Kidney epithelial cell (primary cell): ENCODE measurements around the gene RAP1GAP. TPM values are rescaled to one million over a fixed set of nuclear protein-coding genes. Genes with fewer than 3 reads are reported as not detected.

ENCODE experiments used
- DNase-seq: peaks from one replicate; pipeline ENCODE4 v3.0.0-alpha.2; 2010; ENCODE audit warnings: low read depth
- H3K27me3 ChIP-seq: 2 replicates; pipeline ENCODE4 v1.6.0; 2011; ENCODE audit warnings: low read length; ENCODE audit not compliant: control insufficient read depth, insufficient read depth
- H3K36me3 ChIP-seq: 2 replicates; pipeline ENCODE4 v1.5.1; 2011; ENCODE audit warnings: low read length; ENCODE audit not compliant: control insufficient read depth, insufficient read depth
- H3K4me3 ChIP-seq: 2 replicates; pipeline ENCODE4 v1.5.1; 2011; ENCODE audit warnings: low read depth, mild to moderate bottlenecking, control low read depth, low read length
- total RNA-seq: library from RNA; depleted of rRNA; stranded (reverse); fragments of >200 nt; gene quantifications from 2 replicates; pipeline ENCODE4 v1.2.3, GENCODE V29; 2015
- TF ChIP-seq, protein P1 (sequence below): IDR thresholded peaks from 2 replicates; pipeline ENCODE4 v1.5.1; 2011; ENCODE audit warnings: mild to moderate bottlenecking, moderate library complexity, low read length, control low read depth, inconsistent platforms; ENCODE audit not compliant: insufficient read depth, poor library complexity, severe bottlenecking

RAP1GAP gene
- total RNA-seq, 1 donor from 2014 or later: 7.1 TPM

DNA sequence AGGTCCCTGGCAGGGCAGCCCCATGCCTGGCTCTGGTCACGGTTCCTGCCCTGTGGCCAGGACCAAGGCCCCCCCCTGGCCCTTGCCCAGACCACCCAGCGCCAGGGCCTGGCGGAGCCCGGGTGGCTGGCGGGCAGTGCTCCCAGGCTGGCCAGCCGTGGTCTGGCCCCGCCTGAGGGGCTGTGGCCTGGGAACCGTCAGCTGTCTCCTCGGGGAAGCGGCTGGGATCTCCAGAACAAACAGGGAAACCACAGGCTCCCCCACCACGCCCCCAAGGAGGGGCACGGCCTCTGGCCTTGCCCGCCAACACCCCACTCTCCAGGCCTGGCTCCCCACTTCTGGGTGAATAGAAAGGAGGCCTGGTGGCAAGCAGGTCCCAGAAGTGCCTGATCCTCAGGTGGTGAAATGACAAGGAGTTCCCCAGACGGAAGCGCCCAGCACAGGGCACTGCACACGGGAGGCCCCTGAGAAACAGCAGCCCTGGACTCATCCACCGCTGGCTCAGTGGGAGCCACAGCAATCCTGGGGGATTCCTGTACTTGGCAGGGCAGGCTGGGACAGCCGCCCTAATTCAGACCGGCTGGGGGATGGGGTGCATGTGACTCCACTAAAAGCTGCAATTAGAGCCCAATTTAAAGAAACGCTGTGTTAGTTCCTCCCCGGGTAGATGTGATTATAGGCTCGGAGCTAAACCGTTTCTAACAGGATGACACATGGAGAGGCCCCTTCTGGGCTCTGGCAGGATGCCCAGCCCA is 78.9 kb downstream of the RAP1GAP start:
- H3K27me3 ChIP-seq: no peaks in the 10 kb centered on the region
- TF ChIP-seq, protein P1, sequence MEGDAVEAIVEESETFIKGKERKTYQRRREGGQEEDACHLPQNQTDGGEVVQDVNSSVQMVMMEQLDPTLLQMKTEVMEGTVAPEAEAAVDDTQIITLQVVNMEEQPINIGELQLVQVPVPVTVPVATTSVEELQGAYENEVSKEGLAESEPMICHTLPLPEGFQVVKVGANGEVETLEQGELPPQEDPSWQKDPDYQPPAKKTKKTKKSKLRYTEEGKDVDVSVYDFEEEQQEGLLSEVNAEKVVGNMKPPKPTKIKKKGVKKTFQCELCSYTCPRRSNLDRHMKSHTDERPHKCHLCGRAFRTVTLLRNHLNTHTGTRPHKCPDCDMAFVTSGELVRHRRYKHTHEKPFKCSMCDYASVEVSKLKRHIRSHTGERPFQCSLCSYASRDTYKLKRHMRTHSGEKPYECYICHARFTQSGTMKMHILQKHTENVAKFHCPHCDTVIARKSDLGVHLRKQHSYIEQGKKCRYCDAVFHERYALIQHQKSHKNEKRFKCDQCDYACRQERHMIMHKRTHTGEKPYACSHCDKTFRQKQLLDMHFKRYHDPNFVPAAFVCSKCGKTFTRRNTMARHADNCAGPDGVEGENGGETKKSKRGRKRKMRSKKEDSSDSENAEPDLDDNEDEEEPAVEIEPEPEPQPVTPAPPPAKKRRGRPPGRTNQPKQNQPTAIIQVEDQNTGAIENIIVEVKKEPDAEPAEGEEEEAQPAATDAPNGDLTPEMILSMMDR: no peak
- no peak for DNase-seq
- H3K4me3 ChIP-seq: no peak overlapping the region
- no peaks in the 10 kb centered on the region for H3K36me3 ChIP-seq

DNA sequence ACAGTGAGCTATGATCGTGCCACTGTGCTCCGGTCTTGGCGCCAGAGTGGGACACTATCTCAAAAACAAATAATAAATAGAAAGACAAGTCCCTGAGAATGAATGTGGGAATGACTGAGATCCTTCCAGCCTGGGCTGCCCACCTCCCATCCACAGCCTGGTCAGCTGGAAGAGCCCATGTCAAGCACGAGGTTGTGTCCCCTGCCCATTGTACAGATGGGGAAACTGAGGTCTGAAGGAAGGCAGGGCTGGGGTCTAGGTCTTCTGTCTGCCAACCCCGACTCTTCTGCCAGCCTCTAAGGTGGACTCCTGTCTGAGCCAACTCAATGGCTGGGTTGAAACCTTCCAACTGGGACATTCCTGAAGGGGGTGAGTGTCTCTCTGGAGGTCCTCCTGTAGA is 79.5 kb downstream of the RAP1GAP start:
- Histone ChIP-seq H3K4me3 (no peak overlapping the region), H3K36me3 (no peaks in the 10 kb centered on the region), H3K27me3 (no peaks in the 10 kb centered on the region)
- TF ChIP-seq, protein P1: no peak
- DNase-seq: no peak

DNA sequence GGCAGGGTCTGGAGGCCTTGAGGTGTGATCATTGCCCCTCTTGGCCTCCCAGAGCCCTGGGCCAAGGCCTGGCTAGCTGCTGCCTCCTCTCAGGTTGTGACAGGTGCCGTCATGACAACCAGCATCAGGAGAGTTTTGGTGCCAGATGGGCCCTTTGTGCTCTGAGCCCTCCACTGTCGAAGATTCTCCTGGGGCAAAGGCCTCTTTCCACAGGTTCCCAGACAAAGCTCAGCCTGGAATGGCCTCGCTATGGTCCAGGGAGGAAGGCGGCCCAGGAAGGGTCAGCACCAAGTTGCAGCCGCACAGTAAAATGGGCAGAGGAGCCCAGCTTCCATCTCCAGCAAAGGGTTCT is 81.6 kb downstream of the RAP1GAP start:
- H3K36me3 ChIP-seq: no peaks in the 10 kb centered on the region
- no peak overlapping the region for H3K4me3 ChIP-seq
- H3K27me3 ChIP-seq: no peaks in the 10 kb centered on the region
- no peak for DNase-seq
- TF ChIP-seq, protein P1: no peak

DNA sequence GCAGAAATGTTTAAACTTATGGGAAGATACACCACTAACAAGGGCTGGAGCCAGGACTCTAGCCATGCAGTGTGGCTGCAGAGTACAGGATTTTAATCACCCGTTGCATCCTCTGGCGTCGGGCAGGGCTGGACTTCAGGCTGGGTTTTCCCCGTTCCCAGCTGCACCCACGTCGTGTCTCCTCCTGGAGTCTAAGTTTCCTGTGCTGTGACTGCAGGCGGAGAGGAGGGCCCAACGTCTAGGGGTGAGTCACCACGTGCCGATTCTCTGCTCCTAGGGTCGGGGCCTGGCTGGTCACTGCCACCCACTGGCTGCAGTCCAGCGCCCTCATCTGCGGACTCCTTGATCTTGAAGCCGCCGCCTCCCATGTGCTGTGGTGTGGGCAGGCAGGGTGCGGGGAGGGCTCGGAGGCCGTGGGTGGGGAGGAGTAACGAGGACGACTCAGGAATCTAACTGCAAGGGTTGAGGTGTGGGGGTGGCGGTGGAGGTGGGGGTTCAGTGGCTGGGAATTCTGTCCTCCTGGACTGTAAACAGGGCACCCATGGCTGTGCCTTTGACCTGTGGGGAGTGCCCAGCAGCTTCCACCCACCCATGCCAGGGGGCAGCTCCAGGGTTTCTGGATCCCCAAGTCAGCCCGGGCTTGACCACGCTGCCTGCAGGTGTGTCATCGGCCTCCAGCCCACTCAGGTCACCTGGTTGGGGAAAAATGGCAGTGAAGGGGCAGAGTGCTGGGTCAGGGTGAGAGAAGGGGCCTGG is 82.1 kb downstream of the RAP1GAP start:
- TF ChIP-seq, protein P1: peak; percentile 29
- DNase-seq: peak; percentile 91

DNA sequence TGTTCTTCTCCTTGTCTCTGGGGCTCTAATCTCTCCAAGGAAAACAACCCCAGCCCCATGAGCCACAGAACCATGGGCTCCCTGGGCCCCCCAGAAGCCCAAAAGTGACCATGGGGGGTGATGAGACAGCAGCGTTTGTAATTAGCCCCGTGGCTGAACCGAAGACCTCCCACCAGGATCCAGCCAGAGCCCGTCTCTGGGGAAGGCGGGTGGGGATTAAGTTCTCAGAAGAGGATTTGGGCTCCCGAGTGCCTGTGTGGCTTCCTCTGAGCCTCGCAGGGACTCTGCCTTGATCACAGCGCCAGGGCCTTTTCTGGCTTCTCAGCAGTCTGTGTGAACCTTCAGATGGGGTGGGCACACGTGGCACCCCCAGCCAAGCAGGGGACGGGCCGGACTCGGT is 82.9 kb downstream of the RAP1GAP start:
- Histone ChIP-seq H3K4me3 (no peak overlapping the region), H3K27me3 (no peaks in the 10 kb centered on the region), H3K36me3 (no peaks in the 10 kb centered on the region)
- no peak for DNase-seq
- TF ChIP-seq, protein P1: no peak

More for the DNA sequence above, 82.1 kb downstream of the RAP1GAP start:
- H3K36me3 ChIP-seq: no peaks in the 10 kb centered on the region
- no peaks in the 10 kb centered on the region for H3K27me3 ChIP-seq
- no peak overlapping the region for H3K4me3 ChIP-seq
